ENCODE data around the gene CADM1.

- no peak for TF ChIP-seq GATA2 (IDR thresholded peaks at IDR 0.05; ENCODE audit: low read depth, low read length)
- TF ChIP-seq GATA3 (IDR thresholded peaks at IDR 0.05; ENCODE audit: low read depth, low read length), result no peak
Observed at GRCh38 chr11:115345361-115345760, 158.9 kb downstream of the CADM1 start.

Measured in SH-SY5Y (cell line).